Measurements from ENCODE around the gene MAD2L2. TPM values are rescaled to one million over a fixed set of nuclear protein-coding genes. Genes with fewer than 3 reads are reported as not detected.

MAD2L2 gene
- total RNA-seq, 1 experiment from 2014 or later: 93.8 TPM

DNA sequence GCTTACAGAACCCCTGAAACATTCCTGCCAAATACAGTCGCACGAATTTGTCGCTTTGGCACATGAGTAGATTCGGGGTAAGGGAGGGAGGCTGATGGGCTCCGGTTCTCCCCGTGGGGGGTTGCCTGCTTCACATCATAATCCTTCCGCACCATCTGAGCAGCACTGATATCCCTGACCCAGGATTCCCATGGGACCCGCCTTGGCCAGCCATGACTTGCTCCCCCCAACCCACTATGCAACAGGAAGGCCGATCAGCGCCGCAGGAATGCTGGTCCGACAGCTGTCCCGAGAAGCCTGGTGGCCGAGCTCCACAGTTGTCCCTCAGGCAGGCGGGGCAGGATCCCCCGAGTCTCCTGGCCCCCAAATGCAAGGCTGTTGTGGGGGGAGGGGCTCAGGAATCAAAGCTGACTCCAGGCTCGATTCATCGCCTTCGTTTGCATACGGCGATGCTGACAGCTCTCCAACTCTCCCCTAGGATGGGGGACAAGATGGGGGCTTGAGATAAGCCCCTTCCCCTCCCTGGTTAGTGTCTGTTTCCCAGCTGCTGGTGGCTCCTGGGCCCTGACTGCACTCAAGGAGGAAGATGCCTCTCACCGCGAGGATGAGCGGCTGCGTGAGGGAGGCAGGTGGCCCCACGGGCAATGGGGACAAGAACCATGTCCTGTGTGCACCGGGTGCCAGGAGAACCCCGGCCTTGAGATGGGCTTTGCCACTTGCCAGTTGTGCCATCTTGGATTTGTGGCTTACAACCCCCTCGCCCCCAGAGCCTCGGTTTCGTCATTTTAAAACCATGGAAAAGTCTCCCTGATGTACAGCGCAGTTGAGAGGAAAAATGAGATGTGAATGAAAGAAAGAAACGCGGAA, 19.9 kb upstream of the MAD2L2 start:
- no peaks in the 10 kb centered on the region for H3K4me1 ChIP-seq (ENCODE audit: control insufficient read depth in 1 of 2, insufficient read depth in 2 of 2, low read length in 2 of 2)
- ATAC-seq (no peak), DNase-seq (ENCODE audit: low read depth, low spot score) (no peak)
- no peak overlapping the region for H3K9ac ChIP-seq (ENCODE audit: low read length)
- TF ChIP-seq CEBPB (IDR thresholded peaks at IDR 0.05; ENCODE audit: low read depth) (no peak), ELF1 (IDR thresholded peaks at IDR 0.05; ENCODE audit: borderline replicate concordance, low read depth) (no peak), ZNF274 (IDR thresholded peaks at IDR 0.05; ENCODE audit: low read depth, low read length) (no peak), FOSL1 (IDR thresholded peaks at IDR 0.05; ENCODE audit: low read depth) (no peak), YY1 (IDR thresholded peaks at IDR 0.05; ENCODE audit: extremely low read depth, insufficient replicate concordance, low read depth, low read length) (no peak)
- H3K27ac ChIP-seq (ENCODE audit: low read depth, low read length): no peak overlapping the region
- intact Hi-C loops (cut with micrococcal nuclease): no loop called here
- BruUV-seq (replicated peaks): no TSS peak
- CTCF ChIA-PET: no interaction called here
- POLR2A ChIA-PET: no interaction called here
- H2AFZ ChIP-seq (ENCODE audit: low read depth, low read length, poor library complexity, severe bottlenecking): no peak overlapping the region
- H3K36me3 ChIP-seq (ENCODE audit: control insufficient read depth in 1 of 2, insufficient read depth in 2 of 2, low read length in 2 of 2): no peaks in the 10 kb centered on the region
- no peaks in the 10 kb centered on the region for H3K27me3 ChIP-seq (ENCODE audit: insufficient read depth, low read length)
- no peak overlapping the region for H3K4me2 ChIP-seq (ENCODE audit: low read length)
- RAD21 ChIA-PET (ENCODE audit: low non-redundant PET in 1 of 2, low total read pairs in 2 of 2, uncharacterized antibody in 2 of 2, unreplicated experiment in 2 of 2): no interaction called here
- H3K9me2 ChIP-seq (ENCODE audit: insufficient read depth): no peaks in the 10 kb centered on the region
- H3K79me2 ChIP-seq (ENCODE audit: insufficient read depth, low read length): no peaks in the 10 kb centered on the region
- H3K4me3 ChIP-seq (replicated peaks in 1 of 2; ENCODE audit: low read depth in 1 of 2, low read length in 2 of 2): no peak overlapping the region
- H4K20me1 ChIP-seq (ENCODE audit: insufficient read depth): no peaks in the 10 kb centered on the region
- no peaks in the 10 kb centered on the region for H3K9me3 ChIP-seq (ENCODE audit: control insufficient read depth in 1 of 2, insufficient read depth in 1 of 2, low read depth in 1 of 2, low read length in 2 of 2)

DNA sequence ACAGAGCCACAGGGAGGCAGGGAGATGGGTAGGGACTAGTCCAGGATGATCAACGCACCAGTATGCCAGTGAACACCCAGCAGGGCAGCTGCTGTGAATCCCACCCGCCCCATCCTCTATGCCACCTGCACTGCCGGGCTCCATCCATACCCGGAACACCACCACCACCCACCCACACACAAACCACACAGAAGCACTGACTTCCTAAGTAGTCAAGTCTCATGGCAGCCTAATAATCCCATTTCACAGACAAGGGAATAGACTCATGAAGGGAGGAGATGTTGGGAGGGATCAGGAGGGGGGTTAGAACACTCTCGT, 16.9 kb upstream of the MAD2L2 start:
- ChIA-PET POLR2A (no interaction called here), RAD21 (ENCODE audit: low non-redundant PET in 1 of 2, low total read pairs in 2 of 2, uncharacterized antibody in 2 of 2, unreplicated experiment in 2 of 2) (no interaction called here), CTCF (no interaction called here)
- no peaks in the 10 kb centered on the region for H4K20me1 ChIP-seq (ENCODE audit: insufficient read depth)
- no TSS peak for BruUV-seq (replicated peaks)
- no peak overlapping the region for H2AFZ ChIP-seq (ENCODE audit: low read depth, low read length, poor library complexity, severe bottlenecking)
- H3K9ac ChIP-seq (ENCODE audit: low read length): no peak overlapping the region
- H3K4me3 ChIP-seq (replicated peaks in 1 of 2; ENCODE audit: low read depth in 1 of 2, low read length in 2 of 2): no peak overlapping the region
- ATAC-seq (no peak), DNase-seq (ENCODE audit: low read depth, low spot score) (no peak)
- H3K27ac ChIP-seq (ENCODE audit: low read depth, low read length): no peak overlapping the region
- H3K27me3 ChIP-seq (ENCODE audit: insufficient read depth, low read length): peaks cover 17% of the 10 kb centered on the region; the same call in 1 of the 2 replicates
- H3K4me1 ChIP-seq (ENCODE audit: control insufficient read depth in 1 of 2, insufficient read depth in 2 of 2, low read length in 2 of 2): peaks cover 11 to 15% of the 10 kb centered on the region in 2 experiments
- no peaks in the 10 kb centered on the region for H3K79me2 ChIP-seq (ENCODE audit: insufficient read depth, low read length)
- no peaks in the 10 kb centered on the region for H3K9me2 ChIP-seq (ENCODE audit: insufficient read depth)
- H3K4me2 ChIP-seq (ENCODE audit: low read length): no peak overlapping the region
- no peaks in the 10 kb centered on the region for H3K9me3 ChIP-seq (ENCODE audit: control insufficient read depth in 1 of 2, insufficient read depth in 1 of 2, low read depth in 1 of 2, low read length in 2 of 2)
- no peaks in the 10 kb centered on the region for H3K36me3 ChIP-seq (ENCODE audit: control insufficient read depth in 1 of 2, insufficient read depth in 2 of 2, low read length in 2 of 2)
- intact Hi-C loops (cut with micrococcal nuclease): no loop called here
- no peak for TF ChIP-seq EGR1 (IDR thresholded peaks at IDR 0.05; ENCODE audit: low read depth)
- no peak for TF ChIP-seq POLR2AphosphoS5 (IDR thresholded peaks at IDR 0.05; ENCODE audit: low read depth, low read length)
- no peak for TF ChIP-seq CBX3 (IDR thresholded peaks at IDR 0.05; ENCODE audit: low read depth)
- TF ChIP-seq, protein P1, sequence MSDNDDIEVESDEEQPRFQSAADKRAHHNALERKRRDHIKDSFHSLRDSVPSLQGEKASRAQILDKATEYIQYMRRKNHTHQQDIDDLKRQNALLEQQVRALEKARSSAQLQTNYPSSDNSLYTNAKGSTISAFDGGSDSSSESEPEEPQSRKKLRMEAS (IDR thresholded peaks at IDR 0.05): no peak
- TF ChIP-seq RAD21 (IDR thresholded peaks at IDR 0.05; ENCODE audit: low read depth): no peak
- TF ChIP-seq, protein P2, sequence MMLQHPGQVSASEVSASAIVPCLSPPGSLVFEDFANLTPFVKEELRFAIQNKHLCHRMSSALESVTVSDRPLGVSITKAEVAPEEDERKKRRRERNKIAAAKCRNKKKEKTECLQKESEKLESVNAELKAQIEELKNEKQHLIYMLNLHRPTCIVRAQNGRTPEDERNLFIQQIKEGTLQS (IDR thresholded peaks at IDR 0.05): no peak
- TF ChIP-seq ELF1 (IDR thresholded peaks at IDR 0.05; ENCODE audit: borderline replicate concordance, low read depth): no peak
- TF ChIP-seq POLR2A (IDR thresholded peaks at IDR 0.05; ENCODE audit: borderline replicate concordance, extremely low read depth, insufficient read depth, insufficient read length): no peak
- no peak for TF ChIP-seq ZNF274 (IDR thresholded peaks at IDR 0.05; ENCODE audit: low read depth, low read length)
- TF ChIP-seq EZH2 (IDR thresholded peaks at IDR 0.05): no peak
- no peak for TF ChIP-seq FOSL1 (IDR thresholded peaks at IDR 0.05; ENCODE audit: low read depth)
- no peak for TF ChIP-seq SIN3A (IDR thresholded peaks at IDR 0.05; ENCODE audit: low read depth)
- TF ChIP-seq, protein P3, sequence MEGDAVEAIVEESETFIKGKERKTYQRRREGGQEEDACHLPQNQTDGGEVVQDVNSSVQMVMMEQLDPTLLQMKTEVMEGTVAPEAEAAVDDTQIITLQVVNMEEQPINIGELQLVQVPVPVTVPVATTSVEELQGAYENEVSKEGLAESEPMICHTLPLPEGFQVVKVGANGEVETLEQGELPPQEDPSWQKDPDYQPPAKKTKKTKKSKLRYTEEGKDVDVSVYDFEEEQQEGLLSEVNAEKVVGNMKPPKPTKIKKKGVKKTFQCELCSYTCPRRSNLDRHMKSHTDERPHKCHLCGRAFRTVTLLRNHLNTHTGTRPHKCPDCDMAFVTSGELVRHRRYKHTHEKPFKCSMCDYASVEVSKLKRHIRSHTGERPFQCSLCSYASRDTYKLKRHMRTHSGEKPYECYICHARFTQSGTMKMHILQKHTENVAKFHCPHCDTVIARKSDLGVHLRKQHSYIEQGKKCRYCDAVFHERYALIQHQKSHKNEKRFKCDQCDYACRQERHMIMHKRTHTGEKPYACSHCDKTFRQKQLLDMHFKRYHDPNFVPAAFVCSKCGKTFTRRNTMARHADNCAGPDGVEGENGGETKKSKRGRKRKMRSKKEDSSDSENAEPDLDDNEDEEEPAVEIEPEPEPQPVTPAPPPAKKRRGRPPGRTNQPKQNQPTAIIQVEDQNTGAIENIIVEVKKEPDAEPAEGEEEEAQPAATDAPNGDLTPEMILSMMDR (IDR thresholded peaks at IDR 0.05 in 2 of 3, conservative IDR thresholded peaks at IDR 0.05 in 1 of 3; ENCODE audit: borderline replicate concordance in 1 of 3, insufficient read depth in 1 of 3, low read depth in 2 of 3, low read length in 2 of 3): no peak
- no peak for TF ChIP-seq SRF (IDR thresholded peaks at IDR 0.05; ENCODE audit: low read depth)

Data from HCT116 (cell line).